ENCODE results near the gene UBE2E2.

- TF ChIP-seq OSR1 (CRISPR knock-in tag; IDR thresholded peaks at IDR 0.05), result no peak
- no peak for TF ChIP-seq CSDC2 (CRISPR knock-in tag; IDR thresholded peaks at IDR 0.05)
- TF ChIP-seq CSRNP3 (CRISPR knock-in tag; IDR thresholded peaks at IDR 0.05), result no peak
- no peak for TF ChIP-seq CREB5 (CRISPR knock-in tag; IDR thresholded peaks at IDR 0.05; ENCODE audit: low read depth)
- no peak for TF ChIP-seq TSHZ2 (CRISPR knock-in tag; IDR thresholded peaks at IDR 0.05)
- no peak for TF ChIP-seq ZC3H10 (CRISPR knock-in tag; IDR thresholded peaks at IDR 0.05)
- TF ChIP-seq POU6F1 (CRISPR knock-in tag; IDR thresholded peaks at IDR 0.05; ENCODE audit: borderline replicate concordance, low read depth), result no peak
- no peak for TF ChIP-seq TCF4 (CRISPR knock-in tag; IDR thresholded peaks at IDR 0.05; ENCODE audit: borderline replicate concordance)
- no peak for TF ChIP-seq ZNF565 (CRISPR knock-in tag; conservative IDR thresholded peaks at IDR 0.05; ENCODE audit: low read depth)
- TF ChIP-seq TOX (CRISPR knock-in tag; IDR thresholded peaks at IDR 0.05; ENCODE audit: borderline replicate concordance), result no peak
- no peak for TF ChIP-seq ZNF8 (CRISPR knock-in tag; IDR thresholded peaks at IDR 0.05)
- TF ChIP-seq PATZ1 (CRISPR knock-in tag; IDR thresholded peaks at IDR 0.05; ENCODE audit: borderline replicate concordance), result no peak
- TF ChIP-seq BACH2 (CRISPR knock-in tag; IDR thresholded peaks at IDR 0.05; ENCODE audit: borderline replicate concordance), result no peak
Observed at GRCh38 chr3:23241256-23241655, 38.1 kb downstream of the UBE2E2 start.
